GM19351 (cell line): ENCODE results near the gene PARN.

Experiments
- ATAC-seq: cut with Tn5 transposase; IDR thresholded peaks from one replicate; pipeline ENCODE4 v1.9.1; 2021; ENCODE audit warnings: mild to moderate bottlenecking, moderate library complexity; ENCODE audit not compliant: unreplicated experiment

The PARN gene

DNA sequence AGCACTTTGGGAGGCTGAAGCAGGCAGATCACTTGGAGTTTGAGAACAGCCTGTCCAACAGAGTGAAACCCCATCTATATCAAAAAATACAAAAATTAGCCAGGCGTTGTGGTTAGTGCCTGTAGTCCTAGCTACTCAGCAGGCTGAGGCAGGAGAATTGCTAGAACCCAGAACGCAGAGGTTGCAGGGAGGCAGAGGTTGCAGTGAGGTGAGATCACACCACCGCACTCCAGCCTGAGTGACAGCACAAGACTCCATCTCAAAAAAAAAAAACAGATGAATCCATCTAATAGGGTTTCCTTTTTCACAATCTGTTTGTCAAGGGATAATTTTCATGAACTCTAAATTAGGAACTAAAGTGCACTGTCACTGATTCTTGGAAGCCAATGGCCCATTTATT is 99.0 kb downstream of the PARN start:
- no peak for ATAC-seq

GRCh38 chr16:14530046-14530445 is 100.0 kb downstream of the PARN start:
- ATAC-seq = no peak

DNA sequence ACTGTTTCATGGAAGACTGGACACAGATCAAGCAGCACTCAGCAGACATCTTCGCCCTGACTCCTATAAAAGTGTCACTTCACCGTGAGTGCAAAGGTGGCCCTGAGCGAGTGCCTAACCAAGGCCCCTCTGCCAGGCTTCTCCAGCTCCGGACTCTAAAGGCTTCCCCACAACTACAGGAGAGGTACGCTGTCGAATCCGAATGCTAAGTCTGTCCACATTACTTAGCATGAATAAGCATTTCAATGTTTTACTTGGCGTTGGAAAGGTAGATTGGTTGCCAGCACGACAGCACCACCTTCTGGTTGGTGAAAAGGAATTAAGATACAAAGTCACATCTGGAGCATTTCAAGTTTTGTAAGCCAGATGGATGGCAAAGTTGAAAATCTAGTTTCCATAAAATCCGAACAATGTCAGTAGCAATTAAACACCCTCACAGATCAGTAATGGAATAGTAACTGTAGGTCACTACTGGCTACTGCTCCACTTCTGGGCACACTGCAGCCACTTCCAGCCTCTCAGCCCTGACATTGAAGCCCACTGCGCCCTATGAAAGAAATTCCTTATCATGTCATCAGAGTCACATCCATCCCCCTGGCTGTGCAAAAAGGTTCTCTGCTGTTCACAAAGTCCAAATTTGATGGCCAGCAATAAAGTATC is 100.9 kb downstream of the PARN start:
- no peak for ATAC-seq

DNA sequence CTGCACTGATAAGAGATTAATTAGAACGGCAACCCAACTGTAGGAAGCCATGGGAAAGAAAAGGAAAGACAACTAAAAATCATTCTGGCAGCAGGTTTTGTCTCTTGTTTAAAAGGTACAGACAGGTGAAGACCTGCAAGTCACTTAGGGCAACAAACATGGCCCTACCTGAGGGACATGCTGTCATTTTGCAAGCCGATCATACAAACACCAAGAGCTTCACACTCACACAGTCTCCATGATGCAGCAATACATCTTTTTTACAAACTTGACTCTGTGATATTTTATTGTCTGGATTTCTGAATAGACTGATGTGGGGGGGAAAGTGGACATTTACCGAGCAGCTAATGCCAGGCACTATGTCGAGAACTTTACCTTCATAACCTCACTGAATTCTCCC is 101.8 kb downstream of the PARN start:
- no peak for ATAC-seq

DNA sequence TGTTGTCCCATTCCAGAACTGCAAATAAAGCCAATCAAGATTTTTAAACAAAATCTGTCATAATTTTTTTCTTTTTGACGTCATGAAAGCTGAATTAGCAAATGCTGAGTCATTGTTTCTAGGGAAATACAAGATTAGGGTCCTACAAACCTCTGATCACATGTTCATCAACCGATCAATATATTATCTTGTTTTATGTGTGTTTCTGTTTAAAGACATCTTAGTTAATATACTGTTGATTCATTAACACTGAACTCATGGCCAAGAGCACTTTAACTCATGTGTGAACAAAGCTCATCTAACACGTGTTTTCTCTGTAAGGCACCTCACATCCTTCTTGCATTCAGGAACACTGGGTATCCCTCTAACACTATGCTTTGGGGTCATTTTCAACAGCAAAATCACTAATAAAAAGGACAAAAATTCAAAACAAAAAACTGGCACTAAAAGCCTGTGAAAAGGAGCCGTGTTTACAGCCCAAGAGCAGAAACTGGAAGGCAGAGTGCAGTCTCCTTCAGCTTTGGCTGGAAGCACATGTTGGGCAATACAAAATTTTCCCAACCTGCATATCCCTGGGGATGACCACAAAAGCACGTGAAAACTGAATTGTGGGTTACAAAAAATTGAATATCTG is 102.5 kb downstream of the PARN start:
- ATAC-seq = no peak

DNA sequence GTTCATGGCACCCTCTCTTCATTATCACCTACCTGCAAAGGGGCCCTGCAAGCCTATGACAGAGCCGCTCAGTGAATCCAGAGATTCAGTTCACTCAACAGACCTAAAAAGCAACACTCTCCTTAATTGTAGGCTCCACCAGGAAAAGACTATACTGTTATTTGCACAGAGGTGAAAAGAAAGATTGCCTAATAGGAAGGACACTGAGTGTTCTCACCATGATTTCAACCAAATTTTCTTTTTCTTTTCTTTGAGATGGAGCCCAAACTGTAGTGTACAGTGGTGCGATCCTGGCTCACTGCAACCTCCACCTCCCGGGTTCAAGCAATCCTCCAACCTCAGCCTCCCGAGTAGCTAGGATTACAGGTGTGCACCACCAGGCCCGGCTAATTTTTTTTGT is 104.5 kb downstream of the PARN start:
- no peak for ATAC-seq

GRCh38 chr16:14524979-14525378 is 105.1 kb downstream of the PARN start:
- ATAC-seq = no peak

- ATAC-seq = no peak
These were observed 106.4 kb downstream of the PARN start for GRCh38 chr16:14523632-14524031.

GRCh38 chr16:14522671-14523070 is 107.4 kb downstream of the PARN start:
- no peak for ATAC-seq

DNA sequence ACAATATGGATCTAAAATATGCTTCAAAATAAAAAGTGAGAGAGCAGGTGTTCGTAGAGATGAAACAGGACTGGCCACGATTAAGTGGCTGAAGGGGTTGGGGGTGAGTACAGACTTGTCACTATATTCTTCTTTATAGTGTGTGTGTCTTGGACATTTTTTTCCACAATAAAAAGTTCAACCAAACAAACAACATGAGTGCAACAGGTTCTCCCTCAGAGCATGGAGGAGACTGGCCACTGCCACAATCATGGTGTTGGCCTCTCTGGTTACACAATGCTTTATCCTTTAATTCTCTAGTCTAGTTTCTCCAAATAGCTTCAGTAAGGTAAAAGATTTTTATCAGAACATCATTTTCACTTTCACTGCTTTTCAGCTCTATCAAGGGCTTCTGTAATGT is 109.3 kb downstream of the PARN start:
- ATAC-seq = no peak

DNA sequence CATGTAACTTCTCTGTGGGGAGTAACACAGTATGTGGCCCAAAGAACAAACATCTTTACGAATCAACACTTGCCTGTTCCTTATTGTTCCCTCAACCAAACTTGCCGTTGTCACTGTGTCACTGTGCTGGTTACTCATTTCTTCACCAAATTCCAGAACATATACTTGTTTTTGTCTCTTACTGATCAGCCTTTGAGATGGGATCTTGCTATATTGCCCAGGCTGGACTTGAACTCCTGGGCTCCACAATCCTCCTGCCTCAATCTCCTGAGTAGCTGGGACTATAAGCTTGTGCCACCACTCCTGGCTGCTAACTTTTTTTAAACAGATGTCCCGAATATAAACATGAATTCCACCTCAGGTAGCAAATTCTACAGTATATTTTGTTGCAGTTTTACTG is 115.1 kb downstream of the PARN start:
- ATAC-seq = no peak

GRCh38 chr16:14513389-14514107 is 116.5 kb downstream of the PARN start:
- no peak for ATAC-seq

DNA sequence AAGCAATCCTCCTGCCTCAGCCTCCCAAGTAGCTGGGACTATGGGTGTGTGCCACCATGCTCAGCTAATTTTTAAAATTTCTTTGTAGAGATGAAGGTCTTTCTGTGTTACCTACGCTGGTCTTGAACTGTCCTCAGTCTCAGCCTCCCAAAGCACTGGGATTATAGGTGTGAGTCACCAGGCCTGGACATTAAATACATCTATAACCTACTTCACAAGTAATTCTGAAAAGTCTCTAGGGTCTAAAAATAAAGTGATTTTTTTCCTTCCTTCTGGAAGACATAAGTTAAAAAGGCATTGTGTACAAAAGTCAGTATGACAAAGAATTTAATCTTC is 118.3 kb downstream of the PARN start:
- no peak for ATAC-seq

DNA sequence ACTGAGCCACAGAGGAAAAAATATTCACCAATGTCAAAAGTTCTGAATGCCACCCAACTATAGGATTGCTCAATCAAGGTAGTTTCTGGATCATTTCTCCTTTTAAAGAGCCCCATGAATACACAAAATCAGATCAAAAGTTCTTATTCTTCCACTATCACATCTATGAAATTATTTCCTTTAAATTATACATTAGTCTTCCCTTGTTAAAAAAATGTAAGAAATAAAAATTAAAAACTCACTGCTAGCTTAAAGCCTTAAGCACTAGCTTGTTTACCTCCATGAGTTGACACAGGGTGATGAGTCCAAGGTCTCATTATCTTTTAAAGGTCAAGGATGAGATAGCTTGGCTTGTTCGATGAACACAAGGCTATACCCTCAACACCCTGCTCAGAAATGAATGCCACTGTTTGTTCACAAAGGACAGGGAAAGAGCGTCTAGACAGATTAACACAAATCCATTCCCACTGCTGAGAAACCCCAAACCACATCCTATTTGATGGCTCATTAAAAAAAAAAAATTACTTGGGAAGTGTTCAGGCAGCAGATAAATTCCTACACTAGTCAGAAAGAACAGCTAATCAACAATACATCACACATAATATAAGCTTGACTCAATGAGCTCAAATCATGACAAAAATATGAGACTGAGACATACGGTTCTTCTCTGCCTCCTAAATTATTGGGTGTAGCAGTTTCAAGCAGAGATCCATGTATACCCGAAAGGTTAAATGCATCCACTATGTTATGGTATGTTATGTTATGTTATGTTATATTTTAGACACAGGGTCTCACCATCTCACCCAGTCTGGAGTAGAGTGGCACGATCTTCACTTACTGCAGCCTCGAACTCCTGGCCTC is 118.9 kb downstream of the PARN start:
- ATAC-seq = no peak

DNA sequence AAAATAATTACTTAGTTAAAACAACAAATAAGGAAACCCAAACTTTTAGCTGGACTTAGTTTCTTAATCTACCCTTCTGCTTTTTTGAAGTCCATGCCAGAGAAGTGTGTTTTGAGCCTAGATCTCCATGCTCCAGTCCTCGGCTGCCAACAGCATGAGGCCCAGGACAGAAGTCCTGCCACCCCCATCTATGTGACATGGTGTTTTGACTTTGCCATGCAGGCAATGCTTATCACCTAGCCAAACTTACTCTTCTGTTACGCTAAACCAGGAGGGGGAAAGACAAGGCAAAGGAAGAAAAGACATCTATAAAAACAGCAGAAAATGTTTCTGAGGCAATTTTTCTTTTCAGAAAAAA is 119.5 kb downstream of the PARN start:
- ATAC-seq = no peak

DNA sequence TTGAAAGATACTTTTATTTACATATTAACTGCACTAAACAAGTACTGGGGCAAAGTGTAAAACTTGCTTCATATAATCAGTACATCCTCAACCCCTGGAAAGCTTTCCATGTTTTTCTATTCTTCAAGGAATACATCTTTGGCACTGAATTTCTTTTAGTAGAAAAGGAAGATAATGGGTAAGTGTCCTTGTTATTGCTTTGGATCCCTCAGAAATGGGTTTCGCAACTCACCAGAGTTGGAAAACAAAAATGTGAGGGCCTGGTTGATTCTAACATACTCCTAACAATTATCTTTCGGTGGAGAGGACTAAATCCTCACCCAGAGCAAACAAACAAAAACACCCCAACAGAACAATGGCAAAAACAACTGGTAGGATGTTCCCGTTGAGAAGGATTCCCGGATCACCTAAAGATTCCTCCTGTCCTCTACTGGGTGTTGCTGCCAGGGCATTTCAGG is 120.4 kb downstream of the PARN start:
- no peak for ATAC-seq

DNA sequence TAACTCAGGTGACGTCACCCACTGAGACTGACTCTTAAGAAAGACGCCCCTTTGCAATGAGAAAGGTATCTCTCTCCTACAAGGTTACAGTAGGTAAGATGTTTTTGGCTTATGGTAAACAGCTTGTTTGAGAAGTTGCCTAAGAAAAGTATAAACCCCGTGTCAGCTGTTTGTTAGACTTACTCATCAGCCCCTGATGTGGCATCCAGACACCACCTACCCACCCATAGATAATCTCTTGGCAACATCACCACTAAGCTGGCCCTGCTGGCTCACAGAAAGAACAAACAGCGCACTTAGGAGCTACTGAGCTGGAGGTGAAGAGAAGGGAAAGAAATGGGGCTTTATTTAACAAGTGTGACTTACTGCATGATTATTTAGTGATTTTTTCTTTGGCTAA is 121.0 kb downstream of the PARN start:
- no peak for ATAC-seq

DNA sequence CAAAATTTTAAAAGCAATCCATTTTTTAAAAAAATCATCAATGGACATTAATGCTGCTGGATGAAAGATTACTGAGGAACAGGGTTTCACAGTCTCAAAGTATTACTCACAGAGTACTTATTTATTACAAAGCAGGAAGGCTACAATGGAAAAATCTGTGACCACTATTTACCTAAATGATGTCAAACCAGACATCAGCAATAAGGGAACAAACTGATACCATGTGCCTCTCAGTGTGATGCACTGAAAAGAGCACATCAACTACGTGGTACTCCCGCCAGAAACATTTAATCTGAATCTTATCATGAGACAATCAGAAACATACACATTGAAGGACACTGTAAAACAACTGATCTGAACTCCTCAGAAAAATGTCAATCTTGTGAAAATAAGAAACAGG is 124.2 kb downstream of the PARN start:
- ATAC-seq = no peak

DNA sequence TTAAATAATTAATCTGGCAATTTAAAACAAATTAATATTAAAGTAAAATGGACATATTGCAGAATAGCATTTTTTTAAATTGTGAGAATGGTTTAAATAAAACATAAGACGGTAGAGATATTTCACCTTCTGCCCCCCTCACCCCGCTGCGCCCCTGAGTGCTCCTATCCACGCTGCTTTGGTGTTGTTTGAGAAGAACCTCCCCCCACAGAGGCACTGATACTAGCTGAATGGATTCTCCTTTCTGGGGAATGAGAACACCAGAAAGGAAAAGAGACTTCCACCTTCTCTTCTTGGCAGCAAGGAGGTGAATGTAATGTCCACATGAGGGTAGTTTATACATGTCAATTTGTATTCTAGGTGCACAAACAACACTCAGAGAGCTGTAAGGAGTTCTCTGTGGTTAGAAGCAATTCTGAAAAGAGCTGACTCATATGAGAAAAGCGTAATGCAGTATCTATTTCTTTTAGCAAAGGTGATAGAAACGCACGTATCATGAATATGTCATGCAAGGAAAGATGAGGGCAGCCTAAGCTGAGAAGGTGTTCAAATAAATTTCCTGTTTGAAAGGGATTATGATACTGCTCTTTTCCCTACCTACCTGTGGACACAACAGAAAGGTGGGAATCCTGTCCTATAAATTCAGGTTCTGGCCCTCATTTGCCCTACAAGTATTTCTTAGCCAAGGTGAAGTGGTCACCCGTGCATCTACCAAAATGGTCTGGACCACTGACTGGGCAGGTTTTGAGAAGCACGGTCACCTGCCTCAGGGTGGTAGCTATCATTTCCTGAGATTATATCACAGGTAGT is 126.9 kb downstream of the PARN start:
- ATAC-seq = peak; percentile 77

DNA sequence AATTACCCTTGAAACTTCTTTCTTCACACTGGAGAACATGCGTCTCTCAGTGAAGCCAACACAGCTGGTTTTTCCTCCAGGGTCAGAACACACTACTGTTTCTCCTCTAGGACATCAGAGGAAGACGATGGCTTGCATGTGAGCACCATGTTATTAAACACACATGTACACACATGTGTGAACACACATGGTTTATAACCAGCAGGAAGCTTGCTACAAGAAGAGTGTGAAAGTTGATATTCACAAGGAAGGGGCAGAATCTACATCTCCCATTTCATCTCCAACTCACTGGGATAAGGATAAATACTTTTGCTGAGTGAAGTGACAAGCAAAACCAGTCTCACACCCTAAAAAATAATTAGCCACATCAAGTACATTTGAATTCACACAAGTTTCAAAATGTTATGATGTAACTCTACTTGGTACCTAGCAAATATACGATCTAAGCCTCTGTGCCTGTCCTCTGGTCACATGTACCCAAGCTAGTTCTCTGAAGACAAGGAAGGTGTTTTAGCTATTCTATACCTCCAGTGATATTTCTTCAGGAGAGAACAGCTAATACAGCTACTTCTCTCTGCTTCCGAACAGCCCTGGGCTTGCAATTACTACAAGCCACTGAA is 127.7 kb downstream of the PARN start:
- no peak for ATAC-seq
